ENCODE results near the gene XYLT1. TPM values are rescaled to one million over a fixed set of nuclear protein-coding genes. Genes with fewer than 3 reads are reported as not detected.

The XYLT1 gene
- total RNA-seq, 1 donor from 2014 or later = 0.23 TPM

GRCh38 chr16:17194190-17194780, 276.5 kb downstream of the XYLT1 start:
- H3K4me3 ChIP-seq (ENCODE audit: low read depth, low read length) = no peak overlapping the region
- DNase-seq (ENCODE audit: low read depth) = no peak
- TF ChIP-seq, protein P1, sequence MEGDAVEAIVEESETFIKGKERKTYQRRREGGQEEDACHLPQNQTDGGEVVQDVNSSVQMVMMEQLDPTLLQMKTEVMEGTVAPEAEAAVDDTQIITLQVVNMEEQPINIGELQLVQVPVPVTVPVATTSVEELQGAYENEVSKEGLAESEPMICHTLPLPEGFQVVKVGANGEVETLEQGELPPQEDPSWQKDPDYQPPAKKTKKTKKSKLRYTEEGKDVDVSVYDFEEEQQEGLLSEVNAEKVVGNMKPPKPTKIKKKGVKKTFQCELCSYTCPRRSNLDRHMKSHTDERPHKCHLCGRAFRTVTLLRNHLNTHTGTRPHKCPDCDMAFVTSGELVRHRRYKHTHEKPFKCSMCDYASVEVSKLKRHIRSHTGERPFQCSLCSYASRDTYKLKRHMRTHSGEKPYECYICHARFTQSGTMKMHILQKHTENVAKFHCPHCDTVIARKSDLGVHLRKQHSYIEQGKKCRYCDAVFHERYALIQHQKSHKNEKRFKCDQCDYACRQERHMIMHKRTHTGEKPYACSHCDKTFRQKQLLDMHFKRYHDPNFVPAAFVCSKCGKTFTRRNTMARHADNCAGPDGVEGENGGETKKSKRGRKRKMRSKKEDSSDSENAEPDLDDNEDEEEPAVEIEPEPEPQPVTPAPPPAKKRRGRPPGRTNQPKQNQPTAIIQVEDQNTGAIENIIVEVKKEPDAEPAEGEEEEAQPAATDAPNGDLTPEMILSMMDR (conservative IDR thresholded peaks at IDR 0.05; ENCODE audit: low read depth, low read length) = peak; percentile 30

- H3K4me3 ChIP-seq (ENCODE audit: low read depth, low read length) = no peak overlapping the region
- no peak for DNase-seq (ENCODE audit: low read depth)
- TF ChIP-seq, protein P1 (conservative IDR thresholded peaks at IDR 0.05; ENCODE audit: low read depth, low read length) = no peak
Measured at GRCh38 chr16:17193566-17194100, 277.1 kb downstream of the XYLT1 start.

GRCh38 chr16:17184026-17184425, 286.7 kb downstream of the XYLT1 start:
- DNase-seq (ENCODE audit: low read depth) = no peak
- no peak overlapping the region for H3K4me3 ChIP-seq (ENCODE audit: low read depth, low read length)
- TF ChIP-seq, protein P1 (conservative IDR thresholded peaks at IDR 0.05; ENCODE audit: low read depth, low read length) = no peak

GRCh38 chr16:17177959-17178905, 292.5 kb downstream of the XYLT1 start:
- TF ChIP-seq, protein P1 (conservative IDR thresholded peaks at IDR 0.05; ENCODE audit: low read depth, low read length) = no peak
- H3K4me3 ChIP-seq (ENCODE audit: low read depth, low read length) = no peak overlapping the region
- DNase-seq (ENCODE audit: low read depth) = no peak

DNA sequence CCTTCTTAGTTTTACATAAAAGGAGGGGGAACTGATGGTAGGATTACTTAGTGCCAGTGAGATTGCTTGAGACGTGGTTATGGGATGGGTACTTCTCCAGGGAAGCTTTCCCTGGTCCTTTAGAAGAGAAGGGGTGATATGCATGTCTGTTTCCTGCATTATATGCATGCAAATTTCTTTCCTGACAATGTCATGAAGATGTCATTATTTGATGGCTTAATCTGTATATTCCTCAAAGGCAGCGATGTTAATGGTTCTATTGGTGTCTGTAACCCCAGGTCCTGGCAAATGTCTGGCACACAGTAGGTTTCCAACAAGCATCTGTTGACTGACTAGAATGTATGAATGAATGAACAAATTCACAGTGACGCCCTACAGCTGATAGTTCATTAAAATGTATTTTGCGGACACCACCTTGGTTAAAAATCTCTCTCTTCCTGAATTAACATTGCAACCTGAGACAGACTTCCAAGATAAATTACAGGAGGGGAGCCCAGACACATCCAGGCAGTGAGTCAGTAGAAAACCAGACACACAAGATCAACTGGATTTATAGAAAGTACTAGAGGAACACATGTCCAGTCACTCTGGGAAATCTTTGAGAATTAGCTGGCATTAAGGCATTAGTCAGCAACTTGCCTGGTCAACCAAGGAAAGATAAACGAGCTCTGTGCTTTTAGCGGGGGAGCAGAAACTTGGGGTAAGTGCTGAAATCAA, 293.4 kb downstream of the XYLT1 start:
- TF ChIP-seq, protein P1 (conservative IDR thresholded peaks at IDR 0.05; ENCODE audit: low read depth, low read length) = no peak
- no peak overlapping the region for H3K4me3 ChIP-seq (ENCODE audit: low read depth, low read length)
- no peak for DNase-seq (ENCODE audit: low read depth)

- H3K4me3 ChIP-seq (ENCODE audit: low read depth, low read length) = no peak overlapping the region
- TF ChIP-seq, protein P1 (conservative IDR thresholded peaks at IDR 0.05; ENCODE audit: low read depth, low read length) = no peak
Measured at GRCh38 chr16:17176199-17176598, 294.6 kb downstream of the XYLT1 start.

More at GRCh38 chr16:17176199-17176598, 294.6 kb downstream of the XYLT1 start:
- DNase-seq (ENCODE audit: low read depth) = no peak
